ENCODE data around the gene CYB5R3. TPM values are rescaled to one million over a fixed set of nuclear protein-coding genes. Genes with fewer than 3 reads are reported as not detected.

Gene CYB5R3
- total RNA-seq (2021) (85.4 to 98.7 TPM (median 93.9 TPM) in 3 replicates), Bru-seq, nascent RNA (percentile 53 among the genes with signal in this experiment)
- long read RNA-seq, experiment 1, transcript CYB5R3-201 (9 exons, 2,124 nt), result major isoform, 864 of 923 reads
- long read RNA-seq, experiment 1, transcript CYB5R3-204 (8 exons, 1,849 nt), result minor isoform, 7 of 923 reads
- long read RNA-seq, experiment 1, partial matches to known transcripts, result 13 of 923 reads
- long read RNA-seq, experiment 1, other reads (novel, unspliced or antisense), result 37 of 923 reads
- long read RNA-seq, experiment 2, transcript CYB5R3-201 (9 exons, 2,124 nt), result major isoform, 78 of 170 reads
- long read RNA-seq, experiment 2, transcript CYB5R3-208 (6 exons, 3,938 nt), result minor isoform, 7 of 170 reads
- long read RNA-seq, experiment 2, transcript CYB5R3-204 (8 exons, 1,849 nt), result minor isoform, 11 of 170 reads
- long read RNA-seq, experiment 2, partial matches to known transcripts, result 23 of 170 reads
- long read RNA-seq, experiment 2, other reads (novel, unspliced or antisense), result 51 of 170 reads
- long read RNA-seq, experiment 3, transcript CYB5R3-201 (9 exons, 2,124 nt), result major isoform, 46 of 54 reads
- long read RNA-seq, experiment 3, partial matches to known transcripts, result 1 of 54 reads
- long read RNA-seq, experiment 3, other reads (novel, unspliced or antisense), result 7 of 54 reads

DNA sequence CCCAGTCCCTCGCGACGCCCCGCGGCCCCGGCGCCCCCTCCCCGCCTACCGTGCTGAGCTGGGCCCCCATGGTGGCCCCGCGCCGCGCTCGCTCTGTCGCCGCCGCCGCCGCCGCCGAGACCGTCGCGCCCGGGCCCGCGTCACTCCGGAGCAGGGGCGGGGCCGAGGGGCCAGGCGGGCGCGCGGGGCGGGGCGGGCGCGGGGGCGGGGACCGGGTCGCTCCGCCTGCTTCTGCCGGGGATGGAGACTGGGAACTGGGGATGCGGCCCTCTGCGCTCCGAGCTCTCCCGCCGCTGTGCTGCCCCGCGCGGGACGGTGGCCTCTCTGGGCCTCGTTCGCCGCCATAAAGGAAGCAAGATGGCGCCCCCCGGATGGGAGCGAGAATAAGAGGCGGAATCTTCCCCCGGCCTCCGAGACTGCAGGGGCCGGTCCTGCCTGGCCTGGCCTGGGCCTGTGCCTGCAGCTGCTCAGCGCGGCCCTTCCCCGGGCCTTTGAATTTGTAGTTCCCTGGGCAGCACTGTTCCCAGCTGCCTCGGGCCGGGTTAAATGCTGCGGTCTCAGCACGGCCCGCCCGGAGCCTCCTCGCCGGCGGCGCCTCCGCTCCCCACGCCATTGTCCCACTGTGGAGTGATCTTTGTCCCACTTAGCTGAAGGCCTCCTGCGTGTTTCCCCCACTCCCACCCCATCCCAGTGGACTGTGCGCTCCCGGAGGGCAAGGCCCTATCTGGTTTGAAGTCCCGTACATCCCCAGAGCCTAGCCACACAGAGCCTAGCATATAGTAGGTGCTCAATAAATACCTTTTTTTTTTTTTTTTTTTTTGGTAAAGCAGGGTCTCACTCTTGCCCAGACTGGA lies at the start of gene CYB5R3:
Gene CYB5R3 (minus strand): TSS at position 147 of the 854 bp plus-strand sequence. CDS start 77 bp downstream, at position 70.
- TF ChIP-seq NFYB (CRISPR knock-in tag; conservative IDR thresholded peaks at IDR 0.05; ENCODE audit: low read depth), result no peak
- TF ChIP-seq EMX1 (CRISPR knock-in tag; IDR thresholded peaks at IDR 0.05), result no peak
- 0 out of 2 replicates have a peak, but pooled peaks have one; percentile 41 for TF ChIP-seq CREM (CRISPR knock-in tag; IDR thresholded peaks at IDR 0.05)
- no peak for TF ChIP-seq TEAD1 (CRISPR knock-in tag; IDR thresholded peaks at IDR 0.05)
- TF ChIP-seq SP1 (CRISPR knock-in tag; conservative IDR thresholded peaks at IDR 0.05), result peak; percentile 56
- no peak for TF ChIP-seq ZNF396 (CRISPR knock-in tag; IDR thresholded peaks at IDR 0.05; ENCODE audit: borderline replicate concordance)
- peak; percentile 90 for TF ChIP-seq GTF2I (CRISPR knock-in tag; conservative IDR thresholded peaks at IDR 0.05)
- 0 out of 2 replicates have a peak, but pooled peaks have one; percentile 14 for TF ChIP-seq ZNF232 (CRISPR knock-in tag; IDR thresholded peaks at IDR 0.05)
- Mint-ChIP-seq H3K4me1 (peaks cover 19% of the 10 kb centered on the region), H3K27me3 (ENCODE audit: low read depth) (no peaks in the 10 kb centered on the region; the same call in 1 of the 2 replicates), H3K36me3 (no peaks in the 10 kb centered on the region), H3K9me3 (no peaks in the 10 kb centered on the region), H3K4me3 (peak within 1 kb of the TSS; percentile 94), H3K27ac (peak within 1 kb of the TSS; percentile 93)
- peak; percentile 87 for DNase-seq (ENCODE audit: low spot score)
- ChIA-PET POLR2A (interaction anchor here (0.7 kb wide), 1 partner anchor 38 kb away, joined by 3 read pairs; no protein-coding TSS in a partner anchor), CTCF (interaction anchor here (0.6 to 1.7 kb wide), 15 partner anchors 10 to 1087 kb away, joined by 3 to 7 read pairs (median 3); partner anchors contain the start of gene POLDIP3)
- peak; percentile 94 for ATAC-seq

GRCh38 chr22:42697542-42698013 lies 48.4 kb upstream of the CYB5R3 start:
- no peaks in the 10 kb centered on the region for H3K36me3 Mint-ChIP-seq
- TF ChIP-seq CDX4 (CRISPR knock-in tag; IDR thresholded peaks at IDR 0.05; ENCODE audit: borderline replicate concordance) (no peak), ZNF121 (CRISPR knock-in tag; IDR thresholded peaks at IDR 0.05) (peak; percentile 53), ARID4B (CRISPR knock-in tag; IDR thresholded peaks at IDR 0.05; ENCODE audit: borderline replicate concordance) (no peak), OVOL2 (CRISPR knock-in tag; IDR thresholded peaks at IDR 0.05; ENCODE audit: borderline replicate concordance) (no peak), ZNF416 (CRISPR knock-in tag; IDR thresholded peaks at IDR 0.05) (no peak)
- TF ChIP-seq, protein P1, sequence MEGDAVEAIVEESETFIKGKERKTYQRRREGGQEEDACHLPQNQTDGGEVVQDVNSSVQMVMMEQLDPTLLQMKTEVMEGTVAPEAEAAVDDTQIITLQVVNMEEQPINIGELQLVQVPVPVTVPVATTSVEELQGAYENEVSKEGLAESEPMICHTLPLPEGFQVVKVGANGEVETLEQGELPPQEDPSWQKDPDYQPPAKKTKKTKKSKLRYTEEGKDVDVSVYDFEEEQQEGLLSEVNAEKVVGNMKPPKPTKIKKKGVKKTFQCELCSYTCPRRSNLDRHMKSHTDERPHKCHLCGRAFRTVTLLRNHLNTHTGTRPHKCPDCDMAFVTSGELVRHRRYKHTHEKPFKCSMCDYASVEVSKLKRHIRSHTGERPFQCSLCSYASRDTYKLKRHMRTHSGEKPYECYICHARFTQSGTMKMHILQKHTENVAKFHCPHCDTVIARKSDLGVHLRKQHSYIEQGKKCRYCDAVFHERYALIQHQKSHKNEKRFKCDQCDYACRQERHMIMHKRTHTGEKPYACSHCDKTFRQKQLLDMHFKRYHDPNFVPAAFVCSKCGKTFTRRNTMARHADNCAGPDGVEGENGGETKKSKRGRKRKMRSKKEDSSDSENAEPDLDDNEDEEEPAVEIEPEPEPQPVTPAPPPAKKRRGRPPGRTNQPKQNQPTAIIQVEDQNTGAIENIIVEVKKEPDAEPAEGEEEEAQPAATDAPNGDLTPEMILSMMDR (IDR thresholded peaks at IDR 0.05), result no peak
- peaks cover 33% of the 10 kb centered on the region for H3K4me1 Mint-ChIP-seq
- H3K4me3 Mint-ChIP-seq, result no peak overlapping the region
- DNase-seq (ENCODE audit: low spot score) (no peak), ATAC-seq (no peak)
- no peaks in the 10 kb centered on the region; the same call in 1 of the 2 replicates for H3K27me3 Mint-ChIP-seq (ENCODE audit: low read depth)
- H3K9me3 Mint-ChIP-seq, result no peaks in the 10 kb centered on the region
- CTCF ChIA-PET, result interaction anchor here (0.8 kb wide), 1 partner anchor 44 kb away, joined by 3 read pairs; no protein-coding TSS in a partner anchor
- peak overlapping the region; percentile 60; the same call in 1 of the 2 replicates for H3K27ac Mint-ChIP-seq
- POLR2A ChIA-PET, result no interaction called here

Data from WTC11 (cell line).